Sigmoid colon (tissue), 7 donors: ENCODE measurements around the gene PGF. TPM values are rescaled to one million over a fixed set of nuclear protein-coding genes. Genes with fewer than 3 reads are reported as not detected.
A peak's percentile ranks its signal among the peaks of the same experiment; 100 is the strongest.

Experiments
- DNase-seq: peaks from one replicate; pipeline ENCODE4 v3.0.0-alpha.2; 2019
- H3K27ac ChIP-seq, 4 donors: fragments of 200-600 bp; sonication (generic); one replicate each; pipeline ENCODE4 v1.5.1; 2016 to 2019; ENCODE audit warnings: mild to moderate bottlenecking in 1 of 4
- H3K27me3 ChIP-seq, 3 donors: fragments of 200-600 bp; sonication (generic); one replicate each; pipeline ENCODE4 v1.5.1; 2019; ENCODE audit warnings: mild to moderate bottlenecking in 1 of 3
- H3K36me3 ChIP-seq, 4 donors: fragments of 200-600 bp; sonication (generic); one replicate each; pipeline ENCODE4 v1.5.1; 2016 to 2019
- H3K4me1 ChIP-seq, 4 donors: fragments of 200-600 bp; sonication (generic); one replicate each; pipeline ENCODE4 v1.5.1; 2017 to 2019
- H3K4me3 ChIP-seq, 4 donors: fragments of 200-600 bp; sonication (generic); one replicate each; pipeline ENCODE4 v1.5.1; 2017 to 2019; ENCODE audit warnings: mild to moderate bottlenecking in 2 of 4, moderate library complexity in 1 of 4
- H3K9me3 ChIP-seq, 4 donors: fragments of 200-600 bp in 3 of 4; sonication (generic) in 3 of 4; one replicate each; pipeline versions ENCODE4 v1.5.1 to v1.6.1; 2013 to 2019
- EP300 ChIP-seq, 4 donors: sonication (generic); formaldehyde crosslinking; IDR thresholded peaks; one replicate each; pipeline ENCODE4 v1.6.1; 2017; ENCODE audit warnings: antibody characterized with exemption in 4 of 4
- POLR2A ChIP-seq, 2 donors: fragments of 450-650 bp; IDR thresholded peaks; one replicate each; pipeline ENCODE4 v1.6.1; 2016; ENCODE audit warnings: antibody characterized with exemption in 2 of 2, mild to moderate bottlenecking in 2 of 2, moderate library complexity in 2 of 2
- POLR2AphosphoS5 ChIP-seq, 4 donors: sonication (generic); formaldehyde crosslinking; IDR thresholded peaks; one replicate each; pipeline ENCODE4 v1.6.1; 2017; ENCODE audit warnings: antibody characterized with exemption in 4 of 4
- WGBS, 2 donors: extraction: QIAGEN DNeasy Blood & Tissue Kit; methylation state at CpG; one replicate each; pipeline ENCODE4 v1.1.7; 2013; 5-methylcytosine and 5-hydroxymethylcytosine counted together
- intact Hi-C: fragments of 100-400 bp; cut with DNase I; formaldehyde crosslinking; loops from one replicate; pipeline ENCODE4 v1.15.1; 2023
- polyA plus RNA-seq, 3 donors: library from polyadenylated mRNA; stranded (reverse); fragments of 200-250 nt; gene quantifications; one replicate each; pipeline ENCODE4 v1.2.3, GENCODE V29; 2013
- total RNA-seq, 4 donors: library from RNA; depleted of rRNA; stranded (reverse); fragments of >200 nt; gene quantifications; one replicate each; pipeline ENCODE4 v1.1.0, GENCODE V29; 2016
- TF ChIP-seq, protein P1 (sequence below), 4 experiments: fragments of 450-650 bp in 3 of 4; fragments of 200-600 bp in 1 of 4; IDR thresholded peaks; one replicate each; pipeline ENCODE4 v1.5.1; 2016 to 2019; ENCODE audit warnings: antibody characterized with exemption in 4 of 4, mild to moderate bottlenecking in 3 of 4, moderate library complexity in 2 of 4
- donor health status: healthy with polysubstance abuse.
- donor health status: Bipolar disorder and iron deficiency.
- donor health status: healthy.

The PGF gene
- total and polyA plus RNA-seq, 7 donors, result 1.2 to 15.6 (median 6.3) TPM

DNA sequence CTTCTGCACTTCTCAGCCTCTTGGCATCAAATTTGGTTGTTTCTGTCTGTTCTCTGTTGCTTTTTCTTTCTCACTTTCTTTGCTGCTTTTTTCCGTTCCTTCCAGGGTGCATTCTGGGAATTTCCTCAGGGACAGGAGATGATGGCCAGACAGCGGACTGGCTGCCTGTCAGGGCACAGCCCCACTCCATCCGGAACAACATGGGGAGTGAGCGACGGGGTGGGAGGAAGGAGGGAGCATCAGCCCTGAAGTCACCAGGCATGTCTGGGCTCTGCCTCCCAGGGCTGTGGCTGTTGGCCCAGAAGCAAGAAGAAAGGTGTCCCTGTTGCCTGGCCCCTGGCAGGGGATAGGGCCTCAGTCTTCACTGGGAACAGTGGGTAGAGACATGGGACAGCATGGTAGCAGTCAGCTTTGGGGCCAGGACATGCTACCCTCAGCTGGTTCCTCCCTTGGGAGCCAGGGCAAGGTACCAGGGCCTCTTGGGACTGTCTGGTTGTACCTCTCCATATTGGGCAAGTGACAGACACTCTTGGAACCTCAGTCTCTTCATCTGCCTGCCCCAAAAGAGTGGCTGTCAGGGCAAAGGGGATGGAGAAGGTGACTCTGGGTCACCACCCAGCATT lies 8.6 kb downstream of the PGF start:
- no peaks in the 10 kb centered on the region for H3K36me3 ChIP-seq
- TF ChIP-seq, protein P1, sequence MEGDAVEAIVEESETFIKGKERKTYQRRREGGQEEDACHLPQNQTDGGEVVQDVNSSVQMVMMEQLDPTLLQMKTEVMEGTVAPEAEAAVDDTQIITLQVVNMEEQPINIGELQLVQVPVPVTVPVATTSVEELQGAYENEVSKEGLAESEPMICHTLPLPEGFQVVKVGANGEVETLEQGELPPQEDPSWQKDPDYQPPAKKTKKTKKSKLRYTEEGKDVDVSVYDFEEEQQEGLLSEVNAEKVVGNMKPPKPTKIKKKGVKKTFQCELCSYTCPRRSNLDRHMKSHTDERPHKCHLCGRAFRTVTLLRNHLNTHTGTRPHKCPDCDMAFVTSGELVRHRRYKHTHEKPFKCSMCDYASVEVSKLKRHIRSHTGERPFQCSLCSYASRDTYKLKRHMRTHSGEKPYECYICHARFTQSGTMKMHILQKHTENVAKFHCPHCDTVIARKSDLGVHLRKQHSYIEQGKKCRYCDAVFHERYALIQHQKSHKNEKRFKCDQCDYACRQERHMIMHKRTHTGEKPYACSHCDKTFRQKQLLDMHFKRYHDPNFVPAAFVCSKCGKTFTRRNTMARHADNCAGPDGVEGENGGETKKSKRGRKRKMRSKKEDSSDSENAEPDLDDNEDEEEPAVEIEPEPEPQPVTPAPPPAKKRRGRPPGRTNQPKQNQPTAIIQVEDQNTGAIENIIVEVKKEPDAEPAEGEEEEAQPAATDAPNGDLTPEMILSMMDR (IDR thresholded peaks at IDR 0.05), result peak in 1 of 4 experiments; percentile 27
- TF ChIP-seq EP300 (IDR thresholded peaks at IDR 0.05), result no peak
- H3K4me1 ChIP-seq, result peaks cover 0 to 21% (median 19%) of the 10 kb centered on the region in 4 donors
- 32 to 51% methylated on average over 5 of the region's 5 CpGs for WGBS, 2 donors
- no peaks in the 10 kb centered on the region for H3K9me3 ChIP-seq
- peak overlapping the region in 1 of 4 donors; percentile 12 for H3K27ac ChIP-seq
- DNase-seq, result peak; percentile 61
- peaks cover 0 to 32% (median 6%) of the 10 kb centered on the region in 3 donors for H3K27me3 ChIP-seq
- intact Hi-C loops, result loop anchor here (2.0 to 10.0 kb wide), 3 partner anchors 56 to 358 kb away; partner anchors contain the start of gene EIF2B2
- H3K4me3 ChIP-seq, result peak overlapping the region in 1 of 4 donors; percentile 12

DNA sequence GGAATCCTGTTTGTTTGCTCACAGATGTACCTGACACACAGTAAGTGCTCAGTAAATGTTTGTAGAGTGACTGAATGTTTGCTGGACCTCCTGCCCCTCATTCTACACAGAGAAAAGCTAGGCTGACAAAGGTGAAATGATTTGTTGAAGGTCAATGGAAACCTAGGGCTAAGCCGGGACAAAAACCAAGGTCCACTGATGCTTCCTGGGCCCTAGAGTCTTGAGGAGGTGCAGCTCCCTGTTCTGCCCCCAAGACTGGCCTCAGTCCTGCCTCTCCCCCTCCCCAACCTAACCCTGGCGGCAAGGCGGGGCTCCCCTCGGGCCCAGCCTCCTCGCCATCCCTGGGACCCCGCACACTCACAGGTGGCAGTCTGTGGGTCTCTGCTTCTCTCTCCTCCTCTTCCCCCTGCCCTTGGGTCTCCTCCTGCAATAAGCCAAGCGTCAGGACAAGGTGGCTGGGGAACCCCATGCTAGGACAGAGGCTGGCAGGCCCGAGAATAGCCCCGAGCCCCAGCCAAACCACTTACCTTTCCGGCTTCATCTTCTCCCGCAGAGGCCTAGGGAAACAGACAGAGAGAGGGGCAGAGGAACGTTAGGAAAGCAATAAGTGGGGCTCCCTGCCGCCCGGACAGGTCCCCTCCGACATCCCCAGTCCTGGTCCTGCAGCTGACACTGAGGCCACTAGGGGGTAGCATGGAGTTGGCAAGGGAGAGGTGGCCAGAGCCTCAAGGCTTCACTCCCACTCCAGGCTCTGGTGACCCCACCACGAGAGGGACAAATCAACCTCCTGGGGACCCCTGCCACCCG lies 9.3 kb downstream of the PGF start:
- H3K4me1 ChIP-seq, result peaks cover 0 to 27% (median 23%) of the 10 kb centered on the region in 4 donors
- H3K36me3 ChIP-seq, result no peaks in the 10 kb centered on the region
- intact Hi-C loops, result loop anchor here (2.0 to 10.0 kb wide), 3 partner anchors 57 to 359 kb away; partner anchors contain the start of gene EIF2B2
- no peak for TF ChIP-seq POLR2A (IDR thresholded peaks at IDR 0.05)
- TF ChIP-seq, protein P1 (IDR thresholded peaks at IDR 0.05), result peak; percentile 82 to 95 (median 92)
- H3K27ac ChIP-seq, result peak overlapping the region in 2 of 4 donors; percentile 10 to 12
- peak; percentile 88 for DNase-seq
- peak overlapping the region in 1 of 4 donors; percentile 12 for H3K4me3 ChIP-seq
- peaks cover 0 to 25% (median 6%) of the 10 kb centered on the region in 3 donors for H3K27me3 ChIP-seq
- WGBS, 2 donors, result 45 to 46% methylated on average over 17 of the region's 17 CpGs
- no peaks in the 10 kb centered on the region for H3K9me3 ChIP-seq

DNA sequence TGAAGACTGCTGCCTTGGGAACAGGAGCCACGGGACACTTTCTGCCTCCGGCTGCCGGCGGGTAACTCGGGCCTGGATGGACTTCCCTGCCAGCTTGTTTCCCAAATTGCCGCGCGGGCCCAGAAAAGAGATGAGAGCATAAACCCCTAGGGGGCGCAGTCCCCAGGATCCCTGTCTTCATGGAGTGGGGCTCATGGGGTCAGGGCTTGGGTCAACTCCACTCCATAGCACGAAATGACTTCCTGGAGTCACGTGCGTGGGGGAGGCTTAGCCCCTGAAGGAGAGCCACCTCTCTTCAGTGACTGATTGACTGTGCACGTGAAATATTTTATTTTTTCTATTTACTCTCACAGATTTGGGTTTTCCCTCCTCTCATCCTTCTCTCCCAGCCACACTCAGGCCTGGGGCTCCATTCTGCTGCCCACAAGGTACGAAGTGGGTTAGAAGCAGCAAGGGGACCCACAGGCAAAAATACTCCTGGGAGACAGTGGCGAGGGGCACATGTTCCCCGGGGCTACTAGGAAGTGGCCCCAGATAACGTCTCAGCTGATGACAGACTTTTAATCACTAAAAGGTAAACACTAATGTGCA lies 10.0 kb downstream of the PGF start:
- H3K27ac ChIP-seq, result peak overlapping the region in 1 of 4 donors; percentile 10
- intact Hi-C loops, result loop anchor here (10.0 kb wide), 1 partner anchor 359 kb away; no protein-coding TSS in a partner anchor
- no peaks in the 10 kb centered on the region for H3K9me3 ChIP-seq
- H3K27me3 ChIP-seq, result peaks cover 0 to 20% (median 6%) of the 10 kb centered on the region in 3 donors
- no peak overlapping the region for H3K4me3 ChIP-seq
- H3K36me3 ChIP-seq, result no peaks in the 10 kb centered on the region
- peak; percentile 64 for DNase-seq
- WGBS, 2 donors, result 80 to 83% methylated on average over 17 of the region's 17 CpGs
- TF ChIP-seq, protein P1 (IDR thresholded peaks at IDR 0.05), result peak in 2 of 4 experiments; percentile 17 to 44
- no peak for TF ChIP-seq POLR2A (IDR thresholded peaks at IDR 0.05)
- peaks cover 0 to 33% (median 26%) of the 10 kb centered on the region in 4 donors for H3K4me1 ChIP-seq

DNA sequence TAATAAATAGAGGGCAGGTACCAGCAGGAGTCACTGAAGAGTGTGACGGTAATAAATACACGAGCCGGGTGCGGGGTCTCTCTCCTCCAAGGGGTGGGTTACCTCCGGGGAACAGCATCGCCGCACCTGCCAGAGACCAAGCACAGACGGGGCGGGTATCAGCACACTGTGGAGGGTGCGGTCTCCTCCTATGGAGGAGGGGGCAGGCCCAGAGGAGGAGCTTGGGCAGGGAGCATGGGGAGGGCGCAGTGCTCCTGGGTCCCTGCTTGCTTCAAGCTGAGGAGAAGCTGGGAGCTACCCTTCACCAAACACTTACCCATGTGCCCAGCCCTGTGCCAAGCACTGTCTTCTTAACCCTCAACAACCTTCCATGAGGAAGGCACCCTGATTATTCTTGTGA lies 12.8 kb downstream of the PGF start:
- Histone ChIP-seq H3K4me1 (peaks cover 0 to 46% (median 38%) of the 10 kb centered on the region in 4 donors), H3K27ac (peak overlapping the region; percentile 72 to 74 (median 74)), H3K4me3 (peak overlapping the region in 1 of 4 donors; percentile 24), H3K36me3 (no peaks in the 10 kb centered on the region), H3K27me3 (no peaks in the 10 kb centered on the region), H3K9me3 (no peaks in the 10 kb centered on the region)
- TF ChIP-seq POLR2A (IDR thresholded peaks at IDR 0.05) (no peak), POLR2AphosphoS5 (IDR thresholded peaks at IDR 0.05) (no peak), EP300 (IDR thresholded peaks at IDR 0.05) (no peak)
- TF ChIP-seq, protein P1 (IDR thresholded peaks at IDR 0.05), result no peak
- 73 to 84% methylated on average over 11 of the region's 11 CpGs for WGBS, 2 donors
- intact Hi-C loops, result loop anchor here (10.0 kb wide), 1 partner anchor 362 kb away; no protein-coding TSS in a partner anchor
- DNase-seq, result no peak
